Astrocyte (in vitro differentiated cells and primary cell): Measurements from ENCODE around the gene TMC4. TPM values are rescaled to one million over a fixed set of nuclear protein-coding genes. Genes with fewer than 3 reads are reported as not detected.

ENCODE experiments used
- DNase-seq: peaks from one replicate; pipeline ENCODE4 v3.0.0-alpha.2; 2010; ENCODE audit warnings: low read depth
- FAIRE-seq: peaks from 2 replicates; lab custom pipeline; 2011; peaks lifted over from hg19 to GRCh38; lab: Jason Lieb, UNC
- H2AFZ ChIP-seq: 2 replicates; pipeline ENCODE4 v1.6.0; 2012; ENCODE audit warnings: low read depth, low read length, inconsistent platforms
- H3K27ac ChIP-seq: 2 replicates; pipeline ENCODE4 v1.5.1; 2011; ENCODE audit warnings: low read depth, low read length, inconsistent platforms
- H3K27me3 ChIP-seq: 2 replicates; pipeline ENCODE4 v1.6.0; 2011; ENCODE audit warnings: low read length, inconsistent platforms; ENCODE audit not compliant: insufficient read depth
- H3K36me3 ChIP-seq: 2 replicates; pipeline ENCODE4 v1.5.1; 2011; ENCODE audit warnings: low read length, inconsistent platforms; ENCODE audit not compliant: insufficient read depth
- H3K4me1 ChIP-seq: 2 replicates; pipeline ENCODE4 v1.5.1; 2011; ENCODE audit warnings: low read length, inconsistent platforms; ENCODE audit not compliant: insufficient read depth
- H3K4me2 ChIP-seq: 2 replicates; pipeline ENCODE4 v1.6.0; 2012; ENCODE audit warnings: low read length, inconsistent platforms
- H3K4me3 ChIP-seq: 2 replicates; pipeline ENCODE4 v1.5.1; 2011; ENCODE audit warnings: low read depth, mild to moderate bottlenecking, low read length, inconsistent platforms; ENCODE audit not compliant: insufficient read depth
- H3K79me2 ChIP-seq: 2 replicates; pipeline ENCODE4 v1.6.0; 2012; ENCODE audit warnings: mild to moderate bottlenecking, low read length, inconsistent platforms; ENCODE audit not compliant: insufficient read depth
- H3K9ac ChIP-seq: 2 replicates; pipeline ENCODE4 v1.6.0; 2012; ENCODE audit warnings: mild to moderate bottlenecking, low read length, inconsistent platforms
- H3K9me3 ChIP-seq: 2 replicates; pipeline ENCODE4 v1.5.1; 2012; ENCODE audit warnings: low read depth, mild to moderate bottlenecking, low read length, inconsistent platforms; ENCODE audit not compliant: insufficient read depth
- H4K20me1 ChIP-seq: 2 replicates; pipeline ENCODE4 v1.6.0; 2012; ENCODE audit warnings: low read length, inconsistent platforms; ENCODE audit not compliant: insufficient read depth
- H3K27ac Mint-ChIP-seq: one replicate; pipeline ENCODE4 v1.8.0; 2021; ENCODE audit warnings: mild to moderate bottlenecking, mixed read lengths; ENCODE audit not compliant: unreplicated experiment
- H3K27me3 Mint-ChIP-seq: one replicate; pipeline ENCODE4 v1.8.0; 2021; ENCODE audit warnings: low read depth, mixed read lengths; ENCODE audit not compliant: unreplicated experiment
- H3K36me3 Mint-ChIP-seq: one replicate; pipeline ENCODE4 v1.8.0; 2021; ENCODE audit warnings: low read depth, mixed read lengths; ENCODE audit not compliant: unreplicated experiment
- H3K4me1 Mint-ChIP-seq: one replicate; pipeline ENCODE4 v1.8.0; 2021; ENCODE audit warnings: low read depth, mixed read lengths; ENCODE audit not compliant: unreplicated experiment
- H3K4me3 Mint-ChIP-seq: one replicate; pipeline ENCODE4 v1.8.0; 2021; ENCODE audit warnings: mild to moderate bottlenecking, moderate library complexity, mixed read lengths; ENCODE audit not compliant: unreplicated experiment
- H3K9me3 Mint-ChIP-seq: one replicate; pipeline ENCODE4 v1.8.0; 2021; ENCODE audit warnings: mild to moderate bottlenecking, mixed read lengths; ENCODE audit not compliant: unreplicated experiment
- EZH2 ChIP-seq: IDR thresholded peaks from 2 replicates; pipeline ENCODE4 v1.6.1; 2012; ENCODE audit warnings: mild to moderate bottlenecking, low read length, inconsistent platforms; ENCODE audit not compliant: insufficient read depth
- total RNA-seq: library from RNA; stranded (reverse); gene quantifications from 2 replicates; pipeline ENCODE4 v1.2.1, GENCODE V29; 2021
- TF ChIP-seq, protein P1 (sequence below): IDR thresholded peaks from 2 replicates; pipeline ENCODE4 v1.5.1; 2011; ENCODE audit warnings: low read depth, mild to moderate bottlenecking, inconsistent platforms, low read length, moderate library complexity; ENCODE audit not compliant: insufficient read depth

Gene TMC4
- total RNA-seq, 1 donor from 2014 or later, result 1.9 TPM

DNA sequence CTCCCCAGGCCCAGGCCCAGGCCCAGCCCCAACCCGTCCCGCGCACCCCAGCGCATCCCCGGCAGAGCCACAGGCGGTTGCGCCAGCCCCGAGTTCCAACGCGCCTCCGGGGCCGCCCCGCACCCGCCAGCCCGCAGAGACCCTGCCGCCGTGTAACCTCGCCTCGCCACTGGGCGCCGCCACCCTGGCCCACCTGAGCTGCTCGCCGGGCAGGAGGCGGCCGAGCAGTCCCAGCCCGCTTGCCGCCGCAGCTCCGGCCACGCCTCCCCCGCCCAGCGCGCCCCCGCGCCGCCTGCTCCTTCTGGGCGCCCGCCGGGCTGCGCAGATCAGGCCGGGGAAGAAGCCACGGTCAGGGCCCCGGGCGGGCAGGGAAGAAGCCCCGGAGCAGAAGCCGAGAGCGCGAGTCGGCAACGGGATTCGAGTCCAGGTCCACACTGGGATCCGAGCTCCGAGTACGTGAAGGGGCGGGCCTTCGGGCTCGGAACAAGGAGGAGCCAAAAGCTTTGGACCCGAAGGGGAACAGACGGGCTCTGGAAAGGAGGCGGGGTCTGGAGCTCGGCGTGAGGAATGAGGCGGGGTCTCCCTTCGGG is 16.3 kb upstream of the TMC4 start, which contains the start of gene MBOAT7:
MBOAT7 (minus strand) TSS at position 436 of the 590 bp plus-strand sequence. CDS start 1,072 bp downstream, outside the sequence.
- H3K27ac ChIP-seq, result peak within 1 kb of the TSS; percentile 99
- H3K9me3 Mint-ChIP-seq, result no peaks in the 10 kb centered on the region
- TF ChIP-seq EZH2, result no peak
- TF ChIP-seq, protein P1, sequence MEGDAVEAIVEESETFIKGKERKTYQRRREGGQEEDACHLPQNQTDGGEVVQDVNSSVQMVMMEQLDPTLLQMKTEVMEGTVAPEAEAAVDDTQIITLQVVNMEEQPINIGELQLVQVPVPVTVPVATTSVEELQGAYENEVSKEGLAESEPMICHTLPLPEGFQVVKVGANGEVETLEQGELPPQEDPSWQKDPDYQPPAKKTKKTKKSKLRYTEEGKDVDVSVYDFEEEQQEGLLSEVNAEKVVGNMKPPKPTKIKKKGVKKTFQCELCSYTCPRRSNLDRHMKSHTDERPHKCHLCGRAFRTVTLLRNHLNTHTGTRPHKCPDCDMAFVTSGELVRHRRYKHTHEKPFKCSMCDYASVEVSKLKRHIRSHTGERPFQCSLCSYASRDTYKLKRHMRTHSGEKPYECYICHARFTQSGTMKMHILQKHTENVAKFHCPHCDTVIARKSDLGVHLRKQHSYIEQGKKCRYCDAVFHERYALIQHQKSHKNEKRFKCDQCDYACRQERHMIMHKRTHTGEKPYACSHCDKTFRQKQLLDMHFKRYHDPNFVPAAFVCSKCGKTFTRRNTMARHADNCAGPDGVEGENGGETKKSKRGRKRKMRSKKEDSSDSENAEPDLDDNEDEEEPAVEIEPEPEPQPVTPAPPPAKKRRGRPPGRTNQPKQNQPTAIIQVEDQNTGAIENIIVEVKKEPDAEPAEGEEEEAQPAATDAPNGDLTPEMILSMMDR, result no peak
- H3K79me2 ChIP-seq, result peaks cover 46% of the 10 kb centered on the region
- no peaks in the 10 kb centered on the region for H3K27me3 ChIP-seq
- peaks cover 3% of the 10 kb centered on the region for H3K36me3 ChIP-seq
- peak within 1 kb of the TSS; percentile 96 for H3K27ac Mint-ChIP-seq
- peaks cover 7% of the 10 kb centered on the region for H3K4me1 Mint-ChIP-seq
- H3K9me3 ChIP-seq, result no peaks in the 10 kb centered on the region
- FAIRE-seq, result peak; percentile 17
- peaks cover 15% of the 10 kb centered on the region for H3K4me1 ChIP-seq
- DNase-seq, result no peak
- peak within 1 kb of the TSS; percentile 93 for H2AFZ ChIP-seq
- peak within 1 kb of the TSS; percentile 95 for H3K4me3 Mint-ChIP-seq
- no peaks in the 10 kb centered on the region for H3K27me3 Mint-ChIP-seq
- peaks cover 38% of the 10 kb centered on the region for H4K20me1 ChIP-seq
- H3K4me3 ChIP-seq, result peak within 1 kb of the TSS; percentile 82
- peak within 1 kb of the TSS; percentile 97 for H3K4me2 ChIP-seq
- peak within 1 kb of the TSS; percentile 96 for H3K9ac ChIP-seq
- peaks cover 10% of the 10 kb centered on the region for H3K36me3 Mint-ChIP-seq

DNA sequence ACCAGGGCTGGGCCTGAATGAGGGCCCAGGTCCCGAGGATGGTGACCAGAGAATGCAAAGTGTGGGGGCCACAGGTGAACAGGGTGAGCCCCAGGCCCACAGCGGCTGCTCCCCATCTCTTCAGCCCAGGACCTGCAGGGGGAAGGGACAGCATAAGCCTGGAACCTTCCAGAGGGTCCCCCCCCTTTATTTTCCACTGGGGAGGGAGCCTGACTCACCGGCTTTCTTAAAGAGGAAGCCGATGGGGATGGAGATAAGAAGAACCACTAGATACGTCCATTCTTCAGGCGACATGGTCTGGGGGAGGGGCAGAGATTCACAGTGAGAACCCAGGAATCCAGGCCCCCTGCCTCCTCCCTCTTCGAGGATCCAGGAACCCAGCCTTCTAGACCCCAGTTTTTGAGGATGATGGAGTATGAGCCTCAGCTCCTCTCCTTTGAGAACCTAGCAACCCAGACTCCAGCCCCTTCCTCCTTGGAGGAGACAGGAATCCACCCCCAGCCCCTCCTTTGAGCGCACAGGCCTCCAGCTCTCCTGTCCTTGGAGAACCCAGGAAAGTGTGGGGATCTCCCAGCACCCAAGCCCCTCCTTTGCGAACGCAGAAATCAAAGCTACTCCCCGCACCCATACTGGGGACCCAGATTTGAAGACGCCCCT is 15.4 kb upstream of the TMC4 start:
- H3K4me1 ChIP-seq, result peaks cover 15% of the 10 kb centered on the region
- H3K27ac ChIP-seq, result peak overlapping the region; percentile 99
- TF ChIP-seq, protein P1, result no peak
- TF ChIP-seq EZH2, result no peak
- FAIRE-seq (no peak), DNase-seq (peak; percentile 73)
- peak overlapping the region; percentile 82 for H3K4me3 ChIP-seq
- H3K79me2 ChIP-seq, result peaks cover 42% of the 10 kb centered on the region
- peaks cover 7% of the 10 kb centered on the region for H3K4me1 Mint-ChIP-seq
- peaks cover 2% of the 10 kb centered on the region for H3K36me3 ChIP-seq
- no peaks in the 10 kb centered on the region for H3K27me3 Mint-ChIP-seq
- H3K4me3 Mint-ChIP-seq, result peak overlapping the region; percentile 94
- H3K9me3 ChIP-seq, result no peaks in the 10 kb centered on the region
- peak overlapping the region; percentile 97 for H3K4me2 ChIP-seq
- no peak overlapping the region for H2AFZ ChIP-seq
- H3K27ac Mint-ChIP-seq, result peak overlapping the region; percentile 72
- no peaks in the 10 kb centered on the region for H3K9me3 Mint-ChIP-seq
- no peaks in the 10 kb centered on the region for H3K27me3 ChIP-seq
- peaks cover 37% of the 10 kb centered on the region for H4K20me1 ChIP-seq
- H3K36me3 Mint-ChIP-seq, result peaks cover 12% of the 10 kb centered on the region
- H3K9ac ChIP-seq, result peak overlapping the region; percentile 95
